CD4-positive, alpha-beta memory T cell (primary cell): ENCODE results near the gene BUB1B. TPM values are rescaled to one million over a fixed set of nuclear protein-coding genes. Genes with fewer than 3 reads are reported as not detected.
A peak's percentile ranks its signal among the peaks of the same experiment; 100 is the strongest.

Experiments used
- CTCF ChIA-PET: fragments of 350-600 bp; sonication (Branson Sonifier 250); formaldehyde crosslinking; loops from one replicate; lab custom pipeline; 2021; ENCODE audit warnings: inconsistent platforms; ENCODE audit not compliant: partially characterized antibody; lab: Charles Lee
- POLR2A ChIA-PET: fragments of 350-600 bp; sonication (Branson Sonifier 250); formaldehyde crosslinking; loops from one replicate; lab custom pipeline; 2021; ENCODE audit not compliant: partially characterized antibody; lab: Charles Lee
- DNase-seq, 5 donors: peaks; one replicate each; pipeline versions ENCODE4 v3.0.0 to v3.0.0-alpha.2; 2020 to 2022; ENCODE audit warnings: mixed read lengths in 1 of 5
- H3K27ac ChIP-seq: one replicate; pipeline ENCODE4 v1.7.0; 2013; ENCODE audit warnings: low read depth, low read length
- H3K27me3 ChIP-seq: 2 replicates; pipeline ENCODE4 v1.7.0; 2013; ENCODE audit warnings: mild to moderate bottlenecking, low read length, moderate library complexity; ENCODE audit not compliant: insufficient read depth
- H3K36me3 ChIP-seq: 2 replicates; pipeline ENCODE4 v1.7.0; 2013; ENCODE audit warnings: mild to moderate bottlenecking, low read length, moderate library complexity; ENCODE audit not compliant: insufficient read depth
- H3K4me1 ChIP-seq: 2 replicates; pipeline ENCODE4 v1.7.0; 2013; ENCODE audit warnings: mild to moderate bottlenecking, low read length, moderate library complexity; ENCODE audit not compliant: insufficient read depth
- H3K4me3 ChIP-seq, 2 donors: one replicate each; pipeline ENCODE4 v1.7.0; 2013; ENCODE audit warnings: low read length in 2 of 2, mild to moderate bottlenecking in 1 of 2
- H3K9me3 ChIP-seq, 2 donors: one replicate each; pipeline ENCODE4 v1.7.0; 2013; ENCODE audit warnings: low read length in 2 of 2, control low read depth in 1 of 2; ENCODE audit not compliant: control insufficient read depth in 1 of 2
- H3K27ac Mint-ChIP-seq, 7 donors: one replicate each; pipeline ENCODE4 v1.8.0; 2020 to 2021; ENCODE audit warnings: mixed read lengths in 7 of 7, mild to moderate bottlenecking in 6 of 7, inconsistent platforms in 3 of 7, moderate library complexity in 3 of 7
- H3K27me3 Mint-ChIP-seq, 2 donors: one replicate each; pipeline ENCODE4 v1.8.0; 2020 to 2021; ENCODE audit warnings: mixed read lengths in 2 of 2
- H3K36me3 Mint-ChIP-seq, 2 donors: one replicate each; pipeline ENCODE4 v1.8.0; 2020 to 2021; ENCODE audit warnings: mixed read lengths in 2 of 2, inconsistent platforms in 1 of 2, mild to moderate bottlenecking in 1 of 2
- H3K4me1 Mint-ChIP-seq, 4 donors: one replicate each; pipeline ENCODE4 v1.8.0; 2020 to 2021; ENCODE audit warnings: mixed read lengths in 4 of 4, mild to moderate bottlenecking in 1 of 4
- H3K4me3 Mint-ChIP-seq, 8 donors: one replicate each; pipeline ENCODE4 v1.8.0; 2020 to 2021; ENCODE audit warnings: mixed read lengths in 8 of 8, mild to moderate bottlenecking in 7 of 8, moderate library complexity in 6 of 8, inconsistent platforms in 3 of 8
- H3K9me3 Mint-ChIP-seq, 8 donors: one replicate each; pipeline ENCODE4 v1.8.0; 2020 to 2021; ENCODE audit warnings: mixed read lengths in 8 of 8, mild to moderate bottlenecking in 5 of 8, inconsistent platforms in 3 of 8, moderate library complexity in 1 of 8
- intact Hi-C: fragments of 100-400 bp; cut with micrococcal nuclease; formaldehyde crosslinking; loops from one replicate; pipeline ENCODE4 v1.15.1; 2023
- polyA plus RNA-seq, 2 donors: library from polyadenylated mRNA; unstranded; fragments of 300-500 nt; fragmentation: Illumina TruSeq; gene quantifications; one replicate each; pipeline ENCODE4 v1.2.3, GENCODE V29; 2021
- total RNA-seq, 2 experiments: library from RNA; stranded (reverse); gene quantifications; one replicate each; pipeline ENCODE4 v1.2.3, GENCODE V29; 2021

The BUB1B gene
- total and polyA plus RNA-seq, 4 experiments from 2014 or later, result 0.40 to 0.89 (median 0.55) TPM; not detected in 1

- intact Hi-C loops, result loop anchor here (1.0 to 5.0 kb wide), 5 partner anchors 57 to 430 kb away; no protein-coding TSS in a partner anchor
- DNase-seq, result peak; percentile 56 to 74 (median 69)
- no peaks in the 10 kb centered on the region for H3K36me3 Mint-ChIP-seq
- H3K4me3 Mint-ChIP-seq, result no peak overlapping the region
- no peak overlapping the region for H3K27ac ChIP-seq
- CTCF ChIA-PET, result interaction anchor here (0.6 to 12.4 kb wide), 44 partner anchors 9 to 429 kb away, joined by 3 to 331 read pairs (median 5); partner anchors contain the start of genes ANKRD63, BUB1B, INAFM2 and PLCB2
- no peak overlapping the region for H3K4me3 ChIP-seq
- POLR2A ChIA-PET, result interaction anchor here (0.8 to 2.1 kb wide), 3 partner anchors 57 to 169 kb away, joined by 3 to 10 read pairs (median 5); partner anchors contain the start of gene PLCB2
- H3K27ac Mint-ChIP-seq, result no peak overlapping the region
- no peaks in the 10 kb centered on the region for H3K4me1 ChIP-seq
- no peaks in the 10 kb centered on the region for H3K9me3 ChIP-seq
- H3K36me3 ChIP-seq, result no peaks in the 10 kb centered on the region
- H3K9me3 Mint-ChIP-seq, result no peaks in the 10 kb centered on the region
- no peaks in the 10 kb centered on the region for H3K4me1 Mint-ChIP-seq
- no peaks in the 10 kb centered on the region for H3K27me3 Mint-ChIP-seq
- H3K27me3 ChIP-seq, result no peaks in the 10 kb centered on the region
These were observed 56.4 kb downstream of the BUB1B start for GRCh38 chr15:40217166-40217824.

- intact Hi-C loops, result loop anchor here (5.0 kb wide), 2 partner anchors 118 to 432 kb away; no protein-coding TSS in a partner anchor
- H3K4me1 Mint-ChIP-seq, result no peaks in the 10 kb centered on the region
- H3K27ac ChIP-seq, result no peak overlapping the region
- H3K36me3 Mint-ChIP-seq, result no peaks in the 10 kb centered on the region
- no peaks in the 10 kb centered on the region for H3K9me3 ChIP-seq
- no peak overlapping the region for H3K4me3 ChIP-seq
- H3K4me3 Mint-ChIP-seq, result no peak overlapping the region
- POLR2A ChIA-PET, result interaction anchor here (1.1 kb wide), 1 partner anchor 18 kb away, joined by 3 read pairs; no protein-coding TSS in a partner anchor
- no peaks in the 10 kb centered on the region for H3K4me1 ChIP-seq
- no peak for DNase-seq
- H3K9me3 Mint-ChIP-seq, result no peaks in the 10 kb centered on the region
- H3K27me3 ChIP-seq, result no peaks in the 10 kb centered on the region
- no peaks in the 10 kb centered on the region for H3K27me3 Mint-ChIP-seq
- CTCF ChIA-PET, result interaction anchor here (0.9 to 12.4 kb wide), 5 partner anchors 18 to 173 kb away, joined by 3 to 331 read pairs (median 3); no protein-coding TSS in a partner anchor
- no peaks in the 10 kb centered on the region for H3K36me3 ChIP-seq
- no peak overlapping the region for H3K27ac Mint-ChIP-seq
These were observed 58.9 kb downstream of the BUB1B start for GRCh38 chr15:40219801-40220200.

GRCh38 chr15:40222131-40222530 lies 61.3 kb downstream of the BUB1B start:
- Mint-ChIP-seq H3K27me3 (no peaks in the 10 kb centered on the region), H3K4me1 (no peaks in the 10 kb centered on the region), H3K36me3 (no peaks in the 10 kb centered on the region), H3K4me3 (no peak overlapping the region), H3K9me3 (no peaks in the 10 kb centered on the region), H3K27ac (no peak overlapping the region)
- H3K27me3 ChIP-seq, result no peaks in the 10 kb centered on the region
- POLR2A ChIA-PET, result no interaction called here
- no peak overlapping the region for H3K27ac ChIP-seq
- peaks cover 6% of the 10 kb centered on the region for H3K4me1 ChIP-seq
- CTCF ChIA-PET, result interaction anchor here (0.8 to 2.0 kb wide), 4 partner anchors 51 to 118 kb away, joined by 3 to 10 read pairs (median 4); partner anchors contain the start of gene PLCB2
- no peaks in the 10 kb centered on the region for H3K9me3 ChIP-seq
- H3K4me3 ChIP-seq, result no peak overlapping the region
- no peaks in the 10 kb centered on the region for H3K36me3 ChIP-seq
- no peak for DNase-seq
- intact Hi-C loops, result no loop called here

- no peaks in the 10 kb centered on the region for H3K36me3 Mint-ChIP-seq
- DNase-seq, result no peak
- H3K4me3 ChIP-seq, result no peak overlapping the region
- no peaks in the 10 kb centered on the region for H3K27me3 Mint-ChIP-seq
- no peaks in the 10 kb centered on the region for H3K27me3 ChIP-seq
- intact Hi-C loops, result no loop called here
- no peak overlapping the region for H3K27ac ChIP-seq
- no peaks in the 10 kb centered on the region for H3K36me3 ChIP-seq
- H3K27ac Mint-ChIP-seq, result no peak overlapping the region
- CTCF ChIA-PET, result interaction anchor here (1.2 to 3.6 kb wide), 4 partner anchors 9 to 53 kb away, joined by 4 to 23 read pairs (median 7); no protein-coding TSS in a partner anchor
- no peaks in the 10 kb centered on the region for H3K4me1 Mint-ChIP-seq
- POLR2A ChIA-PET, result interaction anchor here (1.3 kb wide), 1 partner anchor 137 kb away, joined by 3 read pairs; no protein-coding TSS in a partner anchor
- H3K4me1 ChIP-seq, result peaks cover 6% of the 10 kb centered on the region
- H3K9me3 ChIP-seq, result no peaks in the 10 kb centered on the region
- H3K9me3 Mint-ChIP-seq, result no peaks in the 10 kb centered on the region
- no peak overlapping the region for H3K4me3 Mint-ChIP-seq
These were observed 65.9 kb downstream of the BUB1B start for GRCh38 chr15:40226736-40227135.

- no peaks in the 10 kb centered on the region for H3K9me3 Mint-ChIP-seq
- ChIA-PET CTCF (interaction anchor here (0.9 to 3.6 kb wide), 3 partner anchors 11 to 124 kb away, joined by 3 to 23 read pairs (median 3); no protein-coding TSS in a partner anchor), POLR2A (no interaction called here)
- intact Hi-C loops, result no loop called here
- H3K27me3 Mint-ChIP-seq, result no peaks in the 10 kb centered on the region
- DNase-seq, result no peak
- peaks cover 6% of the 10 kb centered on the region for H3K4me1 ChIP-seq
- H3K27ac Mint-ChIP-seq, result no peak overlapping the region
- no peaks in the 10 kb centered on the region for H3K36me3 Mint-ChIP-seq
- H3K4me1 Mint-ChIP-seq, result no peaks in the 10 kb centered on the region
- H3K27ac ChIP-seq, result no peak overlapping the region
- H3K27me3 ChIP-seq, result no peaks in the 10 kb centered on the region
- no peaks in the 10 kb centered on the region for H3K9me3 ChIP-seq
- no peak overlapping the region for H3K4me3 Mint-ChIP-seq
- H3K36me3 ChIP-seq, result no peaks in the 10 kb centered on the region
- H3K4me3 ChIP-seq, result no peak overlapping the region
These were observed 68.4 kb downstream of the BUB1B start for GRCh38 chr15:40229316-40229715.

GRCh38 chr15:40229956-40230355 lies 69.1 kb downstream of the BUB1B start:
- Histone ChIP-seq H3K27me3 (no peaks in the 10 kb centered on the region), H3K36me3 (no peaks in the 10 kb centered on the region), H3K4me3 (no peak overlapping the region), H3K9me3 (no peaks in the 10 kb centered on the region), H3K4me1 (peaks cover 6% of the 10 kb centered on the region), H3K27ac (no peak overlapping the region)
- H3K36me3 Mint-ChIP-seq, result no peaks in the 10 kb centered on the region
- no peaks in the 10 kb centered on the region for H3K27me3 Mint-ChIP-seq
- POLR2A ChIA-PET, result no interaction called here
- no peak overlapping the region for H3K4me3 Mint-ChIP-seq
- DNase-seq, result no peak
- H3K4me1 Mint-ChIP-seq, result no peaks in the 10 kb centered on the region
- H3K9me3 Mint-ChIP-seq, result no peaks in the 10 kb centered on the region
- intact Hi-C loops, result no loop called here
- H3K27ac Mint-ChIP-seq, result no peak overlapping the region
- CTCF ChIA-PET, result interaction anchor here (0.6 to 3.6 kb wide), 4 partner anchors 12 to 84 kb away, joined by 4 to 23 read pairs (median 4); no protein-coding TSS in a partner anchor

GRCh38 chr15:40232625-40233070 lies 71.8 kb downstream of the BUB1B start:
- no peaks in the 10 kb centered on the region for H3K9me3 ChIP-seq
- Mint-ChIP-seq H3K27ac (no peak overlapping the region), H3K9me3 (no peaks in the 10 kb centered on the region), H3K4me3 (no peak overlapping the region), H3K27me3 (no peaks in the 10 kb centered on the region), H3K36me3 (no peaks in the 10 kb centered on the region), H3K4me1 (no peaks in the 10 kb centered on the region)
- H3K27ac ChIP-seq, result no peak overlapping the region
- POLR2A ChIA-PET, result no interaction called here
- CTCF ChIA-PET, result no interaction called here
- no peaks in the 10 kb centered on the region for H3K4me1 ChIP-seq
- H3K4me3 ChIP-seq, result no peak overlapping the region
- no peaks in the 10 kb centered on the region for H3K27me3 ChIP-seq
- DNase-seq, result no peak
- intact Hi-C loops, result no loop called here
- H3K36me3 ChIP-seq, result no peaks in the 10 kb centered on the region
